Stimulated activated naive CD8-positive, alpha-beta T cell treated with anti-CD3 and anti-CD28 coated beads, Interleukin-15, amount 100 ng/mL, for 72 hours (primary cell): ENCODE data around the gene POU6F1.
"Not testable (repeated sequence)": the region's sequence is repeated elsewhere in the genome, so short reads cannot be mapped to it uniquely, and the experiment has no call there.

Source experiments
- ATAC-seq: fragments of 150-1000 bp; cut with Tn5 transposase; 2 replicates; pipeline ENCODE4 v1.10.0; 2021; ENCODE audit warnings: mild to moderate bottlenecking, moderate library complexity
- DNase-seq, 2 donors: peaks; one replicate each; pipeline ENCODE4 v3.0.0; 2021 to 2022
- H3K27ac Mint-ChIP-seq, 2 donors: one replicate each; pipeline ENCODE4 v1.8.0; 2022; ENCODE audit warnings: mild to moderate bottlenecking in 2 of 2, mixed read lengths in 2 of 2, moderate library complexity in 2 of 2
- H3K27me3 Mint-ChIP-seq: one replicate; pipeline ENCODE4 v1.8.0; 2022; ENCODE audit warnings: mixed read lengths
- H3K4me1 Mint-ChIP-seq: one replicate; pipeline ENCODE4 v1.8.0; 2022; ENCODE audit warnings: mild to moderate bottlenecking, mixed read lengths
- H3K4me3 Mint-ChIP-seq, 2 donors: one replicate each; pipeline ENCODE4 v1.8.0; 2022; ENCODE audit warnings: mild to moderate bottlenecking in 2 of 2, mixed read lengths in 2 of 2, moderate library complexity in 1 of 2
- H3K9me3 Mint-ChIP-seq, 2 donors: one replicate each; pipeline ENCODE4 v1.8.0; 2022; ENCODE audit warnings: mixed read lengths in 2 of 2

The POU6F1 gene, protein sequence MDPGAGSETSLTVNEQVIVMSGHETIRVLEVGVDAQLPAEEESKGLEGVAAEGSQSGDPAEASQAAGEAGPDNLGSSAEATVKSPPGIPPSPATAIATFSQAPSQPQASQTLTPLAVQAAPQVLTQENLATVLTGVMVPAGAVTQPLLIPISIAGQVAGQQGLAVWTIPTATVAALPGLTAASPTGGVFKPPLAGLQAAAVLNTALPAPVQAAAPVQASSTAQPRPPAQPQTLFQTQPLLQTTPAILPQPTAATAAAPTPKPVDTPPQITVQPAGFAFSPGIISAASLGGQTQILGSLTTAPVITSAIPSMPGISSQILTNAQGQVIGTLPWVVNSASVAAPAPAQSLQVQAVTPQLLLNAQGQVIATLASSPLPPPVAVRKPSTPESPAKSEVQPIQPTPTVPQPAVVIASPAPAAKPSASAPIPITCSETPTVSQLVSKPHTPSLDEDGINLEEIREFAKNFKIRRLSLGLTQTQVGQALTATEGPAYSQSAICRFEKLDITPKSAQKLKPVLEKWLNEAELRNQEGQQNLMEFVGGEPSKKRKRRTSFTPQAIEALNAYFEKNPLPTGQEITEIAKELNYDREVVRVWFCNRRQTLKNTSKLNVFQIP

DNA sequence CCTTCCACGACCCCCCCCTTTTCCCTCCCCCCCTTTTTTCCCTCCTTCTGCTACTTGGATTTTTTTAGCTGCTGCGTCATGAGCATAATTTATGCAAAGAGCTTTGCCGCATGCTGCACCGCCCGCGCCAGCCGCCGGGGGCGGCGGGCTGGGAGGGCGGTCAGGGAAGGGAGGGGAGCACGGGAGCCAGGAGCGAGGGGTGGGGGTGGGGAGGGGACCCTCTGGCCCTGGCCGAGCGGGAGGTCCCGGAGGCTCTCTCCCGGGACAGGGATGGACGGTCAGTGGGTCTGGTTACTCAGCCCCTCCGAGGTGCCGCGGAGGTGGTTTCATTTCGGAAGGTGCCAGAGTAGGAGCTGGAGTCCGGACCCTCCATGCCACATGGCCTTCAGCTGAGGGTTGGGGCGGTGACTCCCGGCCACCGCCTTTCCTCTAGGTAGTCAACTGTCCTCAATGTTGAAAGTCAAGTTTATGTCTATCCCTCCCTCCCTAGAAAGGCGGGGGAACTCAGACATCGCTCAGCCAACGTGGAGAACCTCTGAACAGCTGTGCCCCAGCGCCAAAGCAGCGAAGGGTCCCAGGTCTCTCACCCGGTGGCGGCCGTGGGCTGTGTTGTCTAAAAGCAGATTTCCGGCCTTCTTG lies at the start of gene POU6F1:
Gene POU6F1 (minus strand): TSS at position 95 of the 639 bp plus-strand sequence. CDS start 11,226 bp downstream, outside the sequence.
- peak within 1 kb of the TSS; percentile 95 to 99 for H3K27ac Mint-ChIP-seq
- peaks cover 20% of the 10 kb centered on the region for H3K4me1 Mint-ChIP-seq
- H3K27me3 Mint-ChIP-seq: no peaks in the 10 kb centered on the region
- peak within 1 kb of the TSS; percentile 79 to 89 for H3K4me3 Mint-ChIP-seq
- ATAC-seq (peak; percentile 89), DNase-seq (peak; percentile 62 to 72)
- H3K9me3 Mint-ChIP-seq: no peaks in the 10 kb centered on the region

DNA sequence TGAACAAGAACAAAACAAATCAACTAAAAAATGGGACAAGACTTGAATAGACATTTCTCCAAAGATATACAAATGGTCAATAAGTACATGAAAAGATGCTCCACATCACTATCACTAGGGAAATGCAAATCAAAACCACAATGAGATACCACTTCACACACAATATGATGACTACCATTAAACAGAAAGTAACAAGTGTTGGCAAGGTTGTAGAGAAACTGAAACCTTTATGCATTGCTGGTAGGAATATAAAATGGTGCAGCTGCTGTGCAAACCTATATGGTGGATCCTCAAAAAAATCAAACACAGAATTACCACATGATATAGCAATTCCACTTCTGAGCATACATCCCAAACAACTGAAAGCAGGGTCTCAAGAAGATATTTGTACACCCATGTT lies 47.2 kb upstream of the POU6F1 start:
- DNase-seq (no peak), ATAC-seq (peak; percentile 90)
- Mint-ChIP-seq H3K27ac (no peak overlapping the region), H3K27me3 (peaks cover 11% of the 10 kb centered on the region), H3K4me3 (peak overlapping the region in 1 of 2 donors; percentile 16), H3K9me3 (no peaks in the 10 kb centered on the region), H3K4me1 (peaks cover 34% of the 10 kb centered on the region)

DNA sequence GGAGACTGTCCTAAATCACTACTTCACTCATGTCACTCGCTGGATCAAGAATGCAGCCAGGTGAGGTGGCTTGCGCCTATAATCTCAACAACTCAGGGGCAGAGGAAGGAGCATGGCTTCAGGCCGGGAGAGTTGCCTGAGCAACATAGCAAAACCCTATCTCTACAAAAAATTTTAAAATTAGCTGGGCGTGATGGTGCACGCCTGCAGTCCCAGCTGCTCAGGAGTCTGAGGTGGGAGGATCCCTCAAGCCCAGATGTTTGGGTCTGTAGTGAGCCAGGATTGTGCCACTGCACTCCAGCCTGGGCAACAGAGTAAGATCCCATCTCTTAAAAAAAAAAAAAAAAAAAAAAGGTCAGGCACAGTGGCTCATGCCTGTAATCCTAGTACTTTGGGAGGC lies 46.4 kb upstream of the POU6F1 start:
- ATAC-seq: no peak
- no peak overlapping the region for H3K4me3 Mint-ChIP-seq
- H3K27ac Mint-ChIP-seq: no peak overlapping the region
- H3K4me1 Mint-ChIP-seq: peaks cover 31% of the 10 kb centered on the region
- peaks cover 7% of the 10 kb centered on the region for H3K27me3 Mint-ChIP-seq
- no peak for DNase-seq
- no peaks in the 10 kb centered on the region for H3K9me3 Mint-ChIP-seq

DNA sequence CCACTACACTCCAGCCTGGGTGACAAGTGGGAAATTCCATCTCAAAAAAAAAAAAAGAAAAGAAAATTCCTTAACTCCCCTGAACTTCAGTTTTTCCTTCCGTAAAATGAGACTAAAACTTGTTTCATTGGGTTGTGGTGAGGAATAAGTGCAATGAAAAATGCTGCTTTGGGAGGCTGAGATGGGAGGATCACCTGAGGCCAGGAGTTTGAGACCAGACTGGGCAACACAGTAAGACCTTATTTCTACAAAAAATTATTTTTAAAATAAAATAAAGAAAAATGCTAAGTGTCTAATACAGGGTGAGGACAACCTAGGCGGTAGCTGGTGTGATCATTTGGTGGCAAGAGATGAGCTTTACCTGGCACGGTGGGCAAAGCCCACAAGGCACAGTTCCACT lies 45.5 kb upstream of the POU6F1 start:
- DNase-seq (no peak), ATAC-seq (no peak)
- H3K9me3 Mint-ChIP-seq: no peaks in the 10 kb centered on the region
- H3K4me1 Mint-ChIP-seq: peaks cover 25% of the 10 kb centered on the region
- H3K27me3 Mint-ChIP-seq: no peaks in the 10 kb centered on the region
- no peak overlapping the region for H3K4me3 Mint-ChIP-seq
- no peak overlapping the region for H3K27ac Mint-ChIP-seq

DNA sequence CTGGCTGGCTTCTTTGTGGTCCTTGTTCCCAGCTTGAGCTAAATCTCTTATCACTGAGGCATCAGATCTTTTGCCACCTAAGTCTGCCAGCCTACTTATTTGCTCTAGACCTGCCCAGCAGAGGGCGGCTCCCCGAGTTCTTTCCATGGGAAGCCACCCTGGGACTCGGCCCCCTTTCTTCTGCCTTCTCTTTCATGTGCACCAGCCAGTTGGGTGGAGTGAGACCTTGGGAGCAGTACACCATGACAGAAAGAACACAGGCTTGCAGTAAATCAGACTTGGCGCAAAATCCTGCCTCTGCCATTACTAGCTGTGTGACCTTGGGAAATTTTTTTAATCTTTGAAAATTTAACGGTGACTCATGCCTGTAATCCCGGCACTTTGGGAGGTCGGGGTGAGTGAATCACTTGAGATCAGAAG lies 44.9 kb upstream of the POU6F1 start:
- no peaks in the 10 kb centered on the region for H3K9me3 Mint-ChIP-seq
- H3K4me1 Mint-ChIP-seq: peaks cover 25% of the 10 kb centered on the region
- H3K27ac Mint-ChIP-seq: peak overlapping the region in 1 of 2 donors; percentile 20
- peak in 1 of 2 donors; percentile 46 for DNase-seq
- H3K27me3 Mint-ChIP-seq: no peaks in the 10 kb centered on the region
- H3K4me3 Mint-ChIP-seq: no peak overlapping the region
- ATAC-seq: peak; percentile 59

DNA sequence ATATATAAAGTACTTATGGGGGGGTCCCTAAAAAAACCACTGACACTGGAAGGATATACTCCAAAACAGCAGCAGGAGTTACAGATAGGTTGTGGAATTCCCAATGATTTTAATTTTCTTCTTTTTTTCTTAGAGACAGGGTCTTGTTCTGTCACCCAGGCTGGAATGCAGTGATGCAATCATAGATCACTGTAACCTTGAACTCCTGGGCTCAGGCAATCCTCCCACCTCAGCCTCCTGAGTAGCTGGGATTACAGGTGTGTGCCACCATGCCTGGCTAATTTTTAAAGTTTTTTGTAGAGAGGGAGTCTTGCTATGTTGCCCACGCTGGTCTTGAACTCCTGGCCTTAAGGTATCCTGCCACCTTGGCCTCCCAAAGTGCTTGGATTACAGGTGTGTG lies 41.7 kb upstream of the POU6F1 start:
- not testable (repeated sequence) for H3K27ac Mint-ChIP-seq, ATAC-seq

DNA sequence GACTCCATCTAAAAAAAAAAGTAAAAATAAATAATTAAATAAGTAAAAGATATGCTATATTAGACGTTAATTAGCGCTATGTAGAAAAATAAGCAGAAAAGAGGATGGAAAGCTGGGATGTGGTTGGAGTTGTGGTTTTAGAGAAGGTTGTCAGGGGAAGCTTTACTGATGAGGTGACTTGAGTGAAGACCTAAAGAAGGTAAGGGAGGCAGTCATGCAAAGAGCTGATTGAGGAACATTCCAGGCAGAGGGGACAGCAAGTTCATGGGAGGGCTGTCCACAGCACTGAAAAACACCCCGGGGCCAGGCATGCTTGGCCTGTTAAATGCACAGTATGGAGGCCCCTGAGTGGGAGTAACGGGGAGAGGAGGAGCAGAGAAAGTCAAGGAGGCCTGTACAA lies 36.7 kb upstream of the POU6F1 start:
- ATAC-seq: no peak
- DNase-seq: no peak
- Mint-ChIP-seq H3K9me3 (no peaks in the 10 kb centered on the region), H3K27ac (no peak overlapping the region), H3K4me3 (no peak overlapping the region), H3K4me1 (peaks cover 6% of the 10 kb centered on the region), H3K27me3 (no peaks in the 10 kb centered on the region)

More for the DNA sequence above, 41.7 kb upstream of the POU6F1 start:
- not testable (repeated sequence) for H3K27me3 Mint-ChIP-seq, H3K4me3 Mint-ChIP-seq, DNase-seq, H3K9me3 Mint-ChIP-seq
- H3K4me1 Mint-ChIP-seq: peaks cover 16% of the 10 kb centered on the region

DNA sequence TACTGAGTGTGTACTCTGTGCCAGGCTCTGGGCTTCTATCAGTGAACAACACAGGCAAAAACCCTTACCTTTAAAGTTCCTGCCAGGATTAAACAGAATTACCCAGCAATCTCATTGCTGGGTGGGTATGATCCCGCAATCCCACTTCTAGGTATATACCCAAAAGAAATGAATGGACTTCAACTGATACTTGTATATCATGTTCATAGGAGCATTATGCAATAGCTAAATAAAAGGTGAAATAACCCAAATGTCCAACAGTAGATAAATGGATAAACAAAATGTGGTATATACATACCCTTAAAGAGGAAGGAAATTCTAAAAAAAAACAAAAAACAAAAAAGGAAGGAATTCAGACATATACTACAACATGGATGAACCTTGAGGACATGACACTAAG lies 35.4 kb upstream of the POU6F1 start:
- no peak for DNase-seq
- peaks cover 9% of the 10 kb centered on the region for H3K4me1 Mint-ChIP-seq
- H3K27me3 Mint-ChIP-seq: no peaks in the 10 kb centered on the region
- no peaks in the 10 kb centered on the region for H3K9me3 Mint-ChIP-seq
- no peak for ATAC-seq
- H3K4me3 Mint-ChIP-seq: no peak overlapping the region
- H3K27ac Mint-ChIP-seq: peak overlapping the region in 1 of 2 donors; percentile 36

DNA sequence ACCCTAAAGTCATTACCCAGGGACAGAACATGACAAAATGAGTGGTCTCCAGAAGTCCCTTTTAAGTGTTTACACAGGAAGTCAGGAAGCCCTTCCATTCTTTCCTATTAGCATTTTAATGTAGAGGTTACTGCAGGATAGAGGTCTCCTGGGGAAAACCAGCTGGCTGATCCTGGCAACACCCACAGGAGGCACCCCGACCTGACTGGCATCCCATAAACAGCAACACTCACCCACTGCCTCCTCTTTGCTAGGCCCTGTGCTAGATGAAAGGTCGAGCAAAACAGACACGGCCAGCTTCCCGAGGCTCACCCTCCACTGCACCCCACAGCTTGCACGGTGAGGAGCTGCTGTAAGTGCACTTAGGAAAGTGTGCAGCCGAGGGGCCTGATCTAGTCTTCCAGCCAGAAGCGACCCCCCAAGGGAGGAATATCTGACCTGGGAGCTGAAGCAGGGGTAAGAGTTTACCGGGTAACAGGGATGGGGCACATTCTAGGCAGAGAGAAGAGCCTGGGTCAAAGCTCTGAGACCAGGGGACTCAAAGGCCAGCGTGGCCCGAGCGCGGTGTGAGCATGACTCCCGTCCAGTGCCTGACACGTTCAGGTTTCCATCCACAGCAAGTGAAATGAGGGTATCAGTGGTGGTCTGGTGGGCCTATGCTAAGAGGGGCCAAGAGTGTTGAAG lies 29.8 kb upstream of the POU6F1 start:
- Mint-ChIP-seq H3K27ac (peak overlapping the region; percentile 65 to 69), H3K27me3 (no peaks in the 10 kb centered on the region), H3K4me1 (peaks cover 53% of the 10 kb centered on the region), H3K9me3 (no peaks in the 10 kb centered on the region), H3K4me3 (peak overlapping the region; percentile 7 to 14)
- no peak for ATAC-seq
- DNase-seq: no peak

DNA sequence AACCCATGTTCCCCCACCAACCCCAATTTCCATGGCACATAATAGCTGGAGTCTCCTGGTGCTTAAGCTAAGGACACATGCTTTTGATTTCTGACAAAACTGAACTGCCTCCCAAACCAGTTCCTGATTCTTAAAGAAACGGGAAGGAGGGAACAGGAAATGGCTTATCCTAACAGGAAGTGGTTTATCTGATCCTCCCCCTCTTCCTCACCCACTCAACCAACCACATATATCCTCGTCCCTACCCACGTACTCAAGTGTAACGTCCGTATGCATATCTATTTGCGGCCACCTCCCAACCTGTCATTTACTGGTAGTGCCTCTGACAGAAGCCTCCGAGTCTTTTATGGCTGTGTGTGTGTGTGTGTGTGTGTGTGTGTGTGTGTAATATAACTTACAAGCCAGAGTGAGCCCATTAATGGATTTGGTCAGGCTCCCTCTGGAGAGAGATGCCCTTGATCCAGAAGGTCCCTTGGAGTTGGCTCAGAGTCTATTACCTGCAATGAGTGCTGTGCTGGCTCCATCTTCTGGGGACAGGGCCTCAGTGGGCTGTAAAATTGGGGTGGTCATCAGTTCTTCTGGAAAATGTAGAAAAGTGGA lies 28.5 kb upstream of the POU6F1 start:
- Mint-ChIP-seq H3K4me1 (peaks cover 61% of the 10 kb centered on the region), H3K27ac (peak overlapping the region; percentile 61 to 96), H3K9me3 (no peaks in the 10 kb centered on the region), H3K4me3 (peak overlapping the region; percentile 2 to 55), H3K27me3 (no peaks in the 10 kb centered on the region)
- ATAC-seq (peak; percentile 82), DNase-seq (peak in 1 of 2 donors; percentile 38)

DNA sequence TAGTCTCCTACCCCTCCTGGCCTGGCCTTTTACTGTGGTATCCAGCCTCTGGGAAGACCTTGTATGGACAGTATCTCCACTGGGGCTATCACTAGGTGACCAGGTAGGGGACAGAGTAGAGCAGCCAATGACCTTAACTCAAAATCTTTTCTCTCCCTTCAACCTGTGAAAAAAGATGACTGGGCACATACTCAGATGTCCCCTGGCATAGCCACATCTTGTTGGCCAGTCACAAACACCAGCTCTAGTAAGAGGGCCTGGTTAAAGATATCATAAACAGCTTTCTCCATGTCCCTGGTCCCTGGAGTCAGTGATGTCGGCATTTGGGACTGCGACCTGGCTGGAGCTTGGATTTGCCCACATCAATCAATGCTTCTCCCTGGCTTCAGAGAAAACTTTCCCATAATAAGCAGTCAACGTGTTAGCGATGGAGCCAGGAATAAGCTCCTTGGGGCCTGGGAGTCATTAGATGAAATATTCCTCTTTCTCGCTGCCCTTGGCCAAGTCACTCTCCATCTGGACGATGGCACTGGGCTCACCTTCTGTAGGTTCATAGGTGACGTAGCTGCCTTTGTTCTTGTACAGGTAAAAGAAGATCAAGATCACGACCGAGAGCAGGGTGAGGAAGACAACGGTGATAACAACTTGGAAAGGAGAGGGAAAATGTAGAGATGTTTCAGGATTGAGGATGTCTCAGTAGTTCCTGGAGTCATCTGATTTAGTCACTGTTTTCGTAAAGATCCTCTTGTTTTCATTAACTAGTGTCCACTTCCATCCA lies 27.8 kb upstream of the POU6F1 start:
- Mint-ChIP-seq H3K27me3 (no peaks in the 10 kb centered on the region), H3K27ac (peak overlapping the region; percentile 89 to 96), H3K4me1 (peaks cover 66% of the 10 kb centered on the region), H3K4me3 (no peak overlapping the region), H3K9me3 (no peaks in the 10 kb centered on the region)
- ATAC-seq (peak; percentile 46), DNase-seq (no peak)

DNA sequence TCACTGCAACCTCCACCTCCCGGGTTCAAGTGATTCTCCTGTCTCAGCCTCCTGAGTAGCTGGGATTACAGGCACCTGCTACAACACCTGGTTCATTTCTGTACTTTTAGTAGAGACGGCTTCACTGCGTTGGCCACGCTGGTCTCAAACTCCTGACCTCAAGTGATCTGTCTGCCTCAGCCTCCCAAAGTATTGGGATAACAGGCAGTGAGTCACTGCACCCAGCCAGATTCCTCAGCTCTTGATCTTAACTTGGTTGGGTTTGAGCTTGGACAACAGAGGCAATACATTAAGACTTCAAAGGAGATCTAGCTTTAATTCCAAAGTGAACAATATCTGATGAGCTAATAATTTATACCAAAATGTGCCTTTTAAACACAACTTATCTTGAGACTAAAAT lies 26.4 kb upstream of the POU6F1 start:
- Mint-ChIP-seq H3K27me3 (no peaks in the 10 kb centered on the region), H3K9me3 (no peaks in the 10 kb centered on the region), H3K4me1 (peaks cover 80% of the 10 kb centered on the region), H3K4me3 (no peak overlapping the region), H3K27ac (no peak overlapping the region)
- ATAC-seq (no peak), DNase-seq (no peak)

DNA sequence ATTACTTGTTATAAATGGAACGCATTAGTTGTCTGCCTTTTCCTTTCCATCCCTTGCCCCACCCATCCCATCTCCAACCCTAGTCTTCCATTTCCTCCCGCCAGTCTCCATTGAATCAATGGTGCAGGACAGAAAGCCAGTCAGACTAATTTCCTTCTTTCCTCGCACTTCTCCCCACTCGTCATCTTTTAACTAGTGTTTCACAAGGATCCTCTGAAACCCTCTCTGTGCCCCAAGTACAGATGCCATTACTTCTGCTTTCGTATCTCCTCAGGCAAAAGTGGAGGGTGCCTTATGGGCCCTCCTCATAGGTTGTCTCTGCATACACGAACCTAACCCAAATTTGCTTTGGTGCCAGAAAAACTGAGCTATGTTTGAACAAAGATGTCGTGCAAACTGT lies 25.0 kb upstream of the POU6F1 start:
- peak overlapping the region; percentile 59 to 90 for H3K27ac Mint-ChIP-seq
- DNase-seq (no peak), ATAC-seq (no peak)
- no peaks in the 10 kb centered on the region for H3K27me3 Mint-ChIP-seq
- peak overlapping the region; percentile 5 to 23 for H3K4me3 Mint-ChIP-seq
- no peaks in the 10 kb centered on the region for H3K9me3 Mint-ChIP-seq
- H3K4me1 Mint-ChIP-seq: peaks cover 81% of the 10 kb centered on the region

DNA sequence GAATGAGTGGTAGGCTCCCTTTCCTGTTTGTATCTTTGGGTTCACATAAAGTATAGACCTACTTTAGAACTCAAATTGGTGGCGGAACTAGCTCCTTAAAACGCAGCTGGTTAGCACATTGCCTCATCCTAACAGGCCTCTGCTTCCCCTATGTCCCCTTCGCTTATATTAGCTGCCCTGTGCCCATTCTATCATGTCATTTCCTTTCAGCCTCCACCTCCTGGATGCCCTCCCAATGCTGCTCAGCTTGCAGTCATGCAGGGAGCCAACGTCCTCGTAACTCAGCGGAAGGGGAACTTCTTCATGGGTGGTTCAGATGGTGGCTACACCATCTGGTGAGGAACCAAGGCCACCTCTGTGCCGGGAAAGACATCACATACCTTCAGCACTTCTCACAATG lies 24.3 kb upstream of the POU6F1 start:
- peaks cover 77% of the 10 kb centered on the region for H3K4me1 Mint-ChIP-seq
- no peak for ATAC-seq
- no peak for DNase-seq
- no peak overlapping the region for H3K27ac Mint-ChIP-seq
- no peak overlapping the region for H3K4me3 Mint-ChIP-seq
- H3K9me3 Mint-ChIP-seq: no peaks in the 10 kb centered on the region
- H3K27me3 Mint-ChIP-seq: no peaks in the 10 kb centered on the region
